Colonic mucosa (tissue), 4 donors: ENCODE data around the gene NAPB. TPM values are rescaled to one million over a fixed set of nuclear protein-coding genes. Genes with fewer than 3 reads are reported as not detected.

Experiments used
- DNase-seq: peaks from one replicate; pipeline ENCODE4 v3.0.0-alpha.2; 2020
- H3K27ac ChIP-seq: fragments of 200-600 bp; one replicate; pipeline ENCODE4 v1.8.0; 2021
- H3K27me3 ChIP-seq: fragments of 200-600 bp; one replicate; pipeline ENCODE4 v1.8.0; 2021
- H3K36me3 ChIP-seq: fragments of 200-600 bp; one replicate; pipeline ENCODE4 v1.8.0; 2021
- H3K4me1 ChIP-seq: fragments of 200-600 bp; one replicate; pipeline ENCODE4 v1.8.0; 2021; ENCODE audit warnings: mild to moderate bottlenecking
- H3K4me3 ChIP-seq: fragments of 200-600 bp; one replicate; pipeline ENCODE4 v1.8.0; 2021
- H3K9ac ChIP-seq, 2 donors: one replicate each; pipeline ENCODE4 v1.7.0; 2013; ENCODE audit warnings: control low read depth in 2 of 2, low read depth in 2 of 2, low read length in 2 of 2
- H3K9me3 ChIP-seq: fragments of 200-600 bp; one replicate; pipeline ENCODE4 v1.8.0; 2021
- intact Hi-C: fragments of 100-400 bp; cut with DNase I; formaldehyde crosslinking; loops from one replicate; pipeline ENCODE4 v1.14.1; 2022
- total RNA-seq, 2 donors: library from RNA; stranded (reverse); fragmentation: NEBNext Ultra II Directional in 1 of 2; extraction: Animal tissue kit (Norgen Biotek cat#: 25700) in 1 of 2; gene quantifications; one replicate each; pipeline ENCODE4 v1.2.1, GENCODE V29; 2021
- TF ChIP-seq, protein P1 (sequence below): fragments of 200-600 bp; IDR thresholded peaks from one replicate; pipeline ENCODE4 v1.8.0; 2022; ENCODE audit warnings: antibody characterized with exemption, mild to moderate bottlenecking
- donor health status: healthy.
- donor health status: DM: no; HTN: no; CAD: no.
- donor health status: DM: no; HTN: no; CAD: no.

Gene NAPB
- total RNA-seq, 2 donors from 2014 or later, result 7.5 to 8.4 TPM

DNA sequence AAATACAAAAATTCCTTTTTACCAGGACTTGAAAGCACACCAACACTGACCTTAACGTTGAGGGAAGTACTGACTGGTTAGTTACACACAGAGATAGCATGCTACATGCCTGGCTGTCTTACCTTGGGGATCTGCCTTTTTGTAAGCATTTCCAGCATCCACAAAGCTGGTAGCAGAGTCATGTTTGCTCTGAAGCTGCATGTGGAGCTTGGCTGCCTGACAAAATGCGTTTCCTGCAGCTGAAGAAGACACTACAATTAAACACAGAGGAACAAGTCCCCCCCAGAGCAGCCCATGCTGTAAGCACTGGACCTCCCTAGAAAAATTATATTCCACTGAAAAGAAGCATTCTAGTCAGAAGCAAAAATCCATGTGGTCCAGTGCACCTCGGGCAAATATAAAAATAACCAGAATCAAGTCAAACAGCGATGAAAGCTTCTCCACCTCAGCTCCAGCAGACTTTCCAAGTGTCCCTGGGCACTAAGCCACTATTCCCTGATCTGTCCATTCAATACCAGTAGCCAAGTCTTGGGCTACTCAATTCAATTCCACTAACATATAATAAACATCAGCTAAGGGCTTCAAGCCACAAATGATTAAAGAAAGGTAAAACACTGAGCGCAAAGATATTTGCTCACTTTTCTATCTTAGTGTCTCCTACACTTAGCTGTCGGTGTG is 24.2 kb downstream of the NAPB start:
- Histone ChIP-seq H3K9ac (no peak overlapping the region), H3K4me1 (no peaks in the 10 kb centered on the region), H3K27ac (no peak overlapping the region), H3K27me3 (no peaks in the 10 kb centered on the region), H3K36me3 (peaks cover 4% of the 10 kb centered on the region), H3K9me3 (no peaks in the 10 kb centered on the region), H3K4me3 (no peak overlapping the region)
- TF ChIP-seq, protein P1, sequence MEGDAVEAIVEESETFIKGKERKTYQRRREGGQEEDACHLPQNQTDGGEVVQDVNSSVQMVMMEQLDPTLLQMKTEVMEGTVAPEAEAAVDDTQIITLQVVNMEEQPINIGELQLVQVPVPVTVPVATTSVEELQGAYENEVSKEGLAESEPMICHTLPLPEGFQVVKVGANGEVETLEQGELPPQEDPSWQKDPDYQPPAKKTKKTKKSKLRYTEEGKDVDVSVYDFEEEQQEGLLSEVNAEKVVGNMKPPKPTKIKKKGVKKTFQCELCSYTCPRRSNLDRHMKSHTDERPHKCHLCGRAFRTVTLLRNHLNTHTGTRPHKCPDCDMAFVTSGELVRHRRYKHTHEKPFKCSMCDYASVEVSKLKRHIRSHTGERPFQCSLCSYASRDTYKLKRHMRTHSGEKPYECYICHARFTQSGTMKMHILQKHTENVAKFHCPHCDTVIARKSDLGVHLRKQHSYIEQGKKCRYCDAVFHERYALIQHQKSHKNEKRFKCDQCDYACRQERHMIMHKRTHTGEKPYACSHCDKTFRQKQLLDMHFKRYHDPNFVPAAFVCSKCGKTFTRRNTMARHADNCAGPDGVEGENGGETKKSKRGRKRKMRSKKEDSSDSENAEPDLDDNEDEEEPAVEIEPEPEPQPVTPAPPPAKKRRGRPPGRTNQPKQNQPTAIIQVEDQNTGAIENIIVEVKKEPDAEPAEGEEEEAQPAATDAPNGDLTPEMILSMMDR, result no peak
- DNase-seq, result no peak
- intact Hi-C loops, result no loop called here

DNA sequence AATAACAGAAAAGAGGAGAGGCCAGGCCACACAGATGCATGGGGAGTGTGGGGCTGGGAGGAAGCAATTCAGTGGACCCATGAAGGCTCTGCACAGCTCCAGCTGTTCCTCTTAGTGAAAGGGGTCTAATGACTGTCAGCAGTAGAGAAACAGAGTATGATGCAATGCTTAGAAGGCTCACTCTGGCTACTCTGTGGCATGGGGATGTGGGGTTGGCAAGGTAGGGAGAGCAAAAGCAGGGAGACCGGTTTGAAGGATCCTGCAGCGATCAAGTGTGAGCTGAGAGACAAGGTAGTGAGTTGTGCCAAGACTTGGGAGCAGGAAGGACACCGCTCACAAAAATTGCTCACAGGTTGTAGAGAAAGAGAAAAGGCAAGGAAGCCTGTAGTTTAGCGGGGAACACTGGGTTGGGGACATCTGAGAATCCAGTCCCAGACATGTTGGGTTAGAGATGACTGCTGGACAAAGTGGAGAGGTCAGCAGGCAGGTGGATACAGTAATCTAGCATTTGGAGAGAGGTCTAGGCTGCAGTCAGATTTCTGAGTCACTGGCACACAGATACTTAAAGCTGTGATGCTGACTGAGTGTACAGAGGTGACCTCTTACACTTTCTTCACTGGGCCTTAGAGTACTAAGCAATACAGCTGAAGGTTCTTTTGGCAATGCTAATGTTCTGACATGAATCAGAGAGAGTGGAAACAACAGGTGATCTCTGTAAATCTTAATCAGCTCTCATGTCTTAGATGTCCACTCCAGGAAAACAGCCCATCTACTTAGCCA is 27.1 kb downstream of the NAPB start:
- no peak overlapping the region for H3K27ac ChIP-seq
- H3K36me3 ChIP-seq, result peaks cover 4% of the 10 kb centered on the region
- TF ChIP-seq, protein P1, result no peak

GRCh38 chr20:23391707-23392310 is 29.5 kb downstream of the NAPB start:
- no peak overlapping the region for H3K27ac ChIP-seq
- H3K4me3 ChIP-seq, result no peak overlapping the region
- H3K4me1 ChIP-seq, result peaks cover 4% of the 10 kb centered on the region
- no peak for DNase-seq
- peaks cover 4% of the 10 kb centered on the region for H3K36me3 ChIP-seq
- intact Hi-C loops, result no loop called here
- H3K9ac ChIP-seq, result no peak overlapping the region
- no peaks in the 10 kb centered on the region for H3K9me3 ChIP-seq
- no peaks in the 10 kb centered on the region for H3K27me3 ChIP-seq
- TF ChIP-seq, protein P1, result no peak

More for the DNA sequence above, 27.1 kb downstream of the NAPB start:
- no peak overlapping the region for H3K9ac ChIP-seq
- no peaks in the 10 kb centered on the region for H3K27me3 ChIP-seq
- H3K9me3 ChIP-seq, result no peaks in the 10 kb centered on the region
- DNase-seq, result no peak
- intact Hi-C loops, result no loop called here
- H3K4me1 ChIP-seq, result no peaks in the 10 kb centered on the region
- H3K4me3 ChIP-seq, result no peak overlapping the region

GRCh38 chr20:23390091-23390774 is 31.1 kb downstream of the NAPB start:
- DNase-seq, result no peak
- H3K4me3 ChIP-seq, result no peak overlapping the region
- peaks cover 4% of the 10 kb centered on the region for H3K36me3 ChIP-seq
- TF ChIP-seq, protein P1, result no peak
- H3K27me3 ChIP-seq, result no peaks in the 10 kb centered on the region
- H3K9ac ChIP-seq, result no peak overlapping the region
- no peaks in the 10 kb centered on the region for H3K9me3 ChIP-seq
- H3K4me1 ChIP-seq, result peaks cover 4% of the 10 kb centered on the region
- H3K27ac ChIP-seq, result no peak overlapping the region
- intact Hi-C loops, result no loop called here

- Histone ChIP-seq H3K9ac (no peak overlapping the region), H3K4me3 (no peak overlapping the region), H3K27me3 (no peaks in the 10 kb centered on the region), H3K27ac (no peak overlapping the region), H3K36me3 (no peaks in the 10 kb centered on the region), H3K4me1 (peaks cover 4% of the 10 kb centered on the region), H3K9me3 (no peaks in the 10 kb centered on the region)
- TF ChIP-seq, protein P1, result no peak
- no peak for DNase-seq
- intact Hi-C loops, result no loop called here
These were observed 34.2 kb downstream of the NAPB start for GRCh38 chr20:23387118-23387443.
